ENCODE results near the gene ACSL5.

- TF ChIP-seq CTCF (conservative IDR thresholded peaks at IDR 0.05; ENCODE audit: low read depth, low read length) (no peak), EZH2 (IDR thresholded peaks at IDR 0.05; ENCODE audit: low read length, unreplicated experiment) (no peak)
Measured at GRCh38 chr10:112409299-112409698, 35.4 kb downstream of the ACSL5 start.

All from PC-3 (cell line).